Smooth muscle cell (in vitro differentiated cells): ENCODE data around the gene PSMD9. TPM values are rescaled to one million over a fixed set of nuclear protein-coding genes. Genes with fewer than 3 reads are reported as not detected.
"Not testable (repeated sequence)": the region's sequence is repeated elsewhere in the genome, so short reads cannot be mapped to it uniquely, and the experiment has no call there.

Experiments used
- DNase-seq: peaks from one replicate; lab custom pipeline; 2025; ENCODE audit not compliant: unreplicated experiment; lab: John Stamatoyannopoulos, UW
- H2AFZ ChIP-seq: fragments of 200-600 bp; sonication (generic); 2 replicates; pipeline ENCODE4 v1.6.0; 2016; ENCODE audit warnings: antibody characterized with exemption, low read depth, mild to moderate bottlenecking
- H3F3A ChIP-seq: fragments of 200-600 bp; sonication (generic); 2 replicates; pipeline ENCODE4 v1.6.0; 2017; ENCODE audit warnings: antibody characterized with exemption, low read depth
- H3K27ac ChIP-seq: fragments of 200-600 bp; sonication (generic); 2 replicates; pipeline ENCODE4 v1.5.1; 2016; ENCODE audit warnings: low read depth, mild to moderate bottlenecking
- H3K27me3 ChIP-seq: fragments of 200-600 bp; sonication (generic); 2 replicates; pipeline ENCODE4 v1.6.1; 2016; ENCODE audit warnings: low read depth, mild to moderate bottlenecking
- H3K36me3 ChIP-seq: fragments of 200-600 bp; sonication (generic); 2 replicates; pipeline ENCODE4 v1.5.1; 2016; ENCODE audit warnings: low read depth
- H3K4me1 ChIP-seq: fragments of 200-600 bp; sonication (generic); 2 replicates; pipeline ENCODE4 v1.5.1; 2016; ENCODE audit warnings: low read depth
- H3K4me2 ChIP-seq: fragments of 200-600 bp; sonication (generic); 2 replicates; pipeline ENCODE4 v1.6.0; 2016; ENCODE audit warnings: mild to moderate bottlenecking
- H3K4me3 ChIP-seq: fragments of 200-600 bp; sonication (generic); 2 replicates; pipeline ENCODE4 v1.5.1; 2016; ENCODE audit warnings: mild to moderate bottlenecking
- H3K79me2 ChIP-seq: fragments of 200-600 bp; sonication (generic); 2 replicates; pipeline ENCODE4 v1.6.0; 2016; ENCODE audit warnings: low read depth, mild to moderate bottlenecking
- H3K9ac ChIP-seq: fragments of 200-600 bp; sonication (generic); 2 replicates; pipeline ENCODE4 v1.6.0; 2016; ENCODE audit warnings: low read depth
- H3K9me3 ChIP-seq: fragments of 200-600 bp; sonication (generic); replicated peaks from 2 replicates; pipeline ENCODE4 v1.5.1; 2016; ENCODE audit warnings: low read depth
- H4K20me1 ChIP-seq: fragments of 200-600 bp; sonication (generic); 2 replicates; pipeline ENCODE4 v1.6.0; 2016; ENCODE audit warnings: low read depth
- CTCF ChIP-seq: fragments of 200-600 bp; sonication (generic); IDR thresholded peaks from 2 replicates; pipeline ENCODE4 v1.5.1; 2017; ENCODE audit warnings: borderline replicate concordance, mild to moderate bottlenecking, antibody characterized with exemption; ENCODE audit not compliant: insufficient read depth, poor library complexity, severe bottlenecking
- WGBS: methylation state at CpG from one replicate; pipeline ENCODE4 v1.1.7; 2016; ENCODE audit warnings: low lambda C conversion rate; 5-methylcytosine and 5-hydroxymethylcytosine counted together
- polyA plus RNA-seq: library from polyadenylated mRNA; unstranded; fragments of >200 nt; fragmentation: Nextera tagmentation; extraction: Ambion mirVana; gene quantifications from 2 replicates; pipeline ENCODE4 v1.2.1, GENCODE V29; 2016
- total RNA-seq: library from RNA; depleted of rRNA; stranded (reverse); fragments of >200 nt; gene quantifications from 2 replicates; pipeline ENCODE4 v1.2.3, GENCODE V29; 2014

Gene PSMD9
- total and polyA plus RNA-seq, 2 experiments from 2014 or later = 33.9 to 87.7 TPM

- Histone ChIP-seq H4K20me1 (peaks cover 16% of the 10 kb centered on the region), H3K79me2 (peaks cover 34% of the 10 kb centered on the region), H3K9me3 (no peaks in the 10 kb centered on the region), H3F3A (peaks cover 4% of the 10 kb centered on the region), H3K4me1 (peaks cover 8% of the 10 kb centered on the region), H2AFZ (peak overlapping the region; percentile 3), H3K36me3 (no peaks in the 10 kb centered on the region), H3K4me2 (peak overlapping the region; percentile 41), H3K27me3 (no peaks in the 10 kb centered on the region), H3K9ac (no peak overlapping the region), H3K4me3 (peak overlapping the region; percentile 80), H3K27ac (peak overlapping the region; percentile 9)
- no peak for DNase-seq
- 68% methylated on average over 6 of the region's 6 CpGs for WGBS
- TF ChIP-seq CTCF = no peak
Measured at GRCh38 chr12:121888083-121888477, 510 bp upstream of the PSMD9 start.

GRCh38 chr12:121889274-121889624 is 659 bp downstream of the PSMD9 start:
- no peaks in the 10 kb centered on the region for H3K27me3 ChIP-seq
- no peaks in the 10 kb centered on the region for H3K36me3 ChIP-seq
- H3F3A ChIP-seq = peaks cover 4% of the 10 kb centered on the region
- peak overlapping the region; percentile 89 for H3K4me2 ChIP-seq
- peak overlapping the region; percentile 88 for H3K27ac ChIP-seq
- H4K20me1 ChIP-seq = peaks cover 28% of the 10 kb centered on the region
- peaks cover 8% of the 10 kb centered on the region for H3K4me1 ChIP-seq
- peak overlapping the region; percentile 88 for H3K9ac ChIP-seq
- TF ChIP-seq CTCF = no peak
- WGBS = 14% methylated on average over 7 of the region's 7 CpGs
- H2AFZ ChIP-seq = peak overlapping the region; percentile 83
- no peak for DNase-seq
- peak overlapping the region; percentile 80 for H3K4me3 ChIP-seq
- no peaks in the 10 kb centered on the region for H3K9me3 ChIP-seq
- H3K79me2 ChIP-seq = peaks cover 44% of the 10 kb centered on the region

- peaks cover 48% of the 10 kb centered on the region for H3K79me2 ChIP-seq
- not testable (repeated sequence) for H3F3A ChIP-seq, H3K27me3 ChIP-seq, H2AFZ ChIP-seq, H3K36me3 ChIP-seq, DNase-seq, H3K9me3 ChIP-seq, H3K4me1 ChIP-seq
- 77% methylated on average over 6 of the region's 6 CpGs for WGBS
- peak overlapping the region; percentile 88 for H3K9ac ChIP-seq
- peak overlapping the region; percentile 80 for H3K4me3 ChIP-seq
- peak overlapping the region; percentile 89 for H3K4me2 ChIP-seq
- peak overlapping the region; percentile 88 for H3K27ac ChIP-seq
- peaks cover 32% of the 10 kb centered on the region for H4K20me1 ChIP-seq
Measured at GRCh38 chr12:121889661-121890060, 1.1 kb downstream of the PSMD9 start.

- 84% methylated on average over 13 of the region's 13 CpGs for WGBS
Measured at GRCh38 chr12:121892673-121893561, 4.3 kb downstream of the PSMD9 start.

More at GRCh38 chr12:121892673-121893561, 4.3 kb downstream of the PSMD9 start:
- Histone ChIP-seq H3K4me1 (peaks cover 8% of the 10 kb centered on the region), H3K4me2 (no peak overlapping the region), H3K27ac (peak overlapping the region; percentile 2), H3F3A (peaks cover under 1% of the 10 kb centered on the region), H3K9me3 (no peaks in the 10 kb centered on the region), H2AFZ (no peak overlapping the region), H3K4me3 (no peak overlapping the region), H3K27me3 (no peaks in the 10 kb centered on the region), H4K20me1 (peaks cover 50% of the 10 kb centered on the region), H3K9ac (no peak overlapping the region), H3K36me3 (no peaks in the 10 kb centered on the region), H3K79me2 (peaks cover 54% of the 10 kb centered on the region)
- TF ChIP-seq CTCF = no peak
- DNase-seq = no peak
